Measurements from ENCODE around the gene CSNK1G1.
"Not testable (repeated sequence)": the region's sequence is repeated elsewhere in the genome, so short reads cannot be mapped to it uniquely, and the experiment has no call there.

The CSNK1G1 gene

DNA sequence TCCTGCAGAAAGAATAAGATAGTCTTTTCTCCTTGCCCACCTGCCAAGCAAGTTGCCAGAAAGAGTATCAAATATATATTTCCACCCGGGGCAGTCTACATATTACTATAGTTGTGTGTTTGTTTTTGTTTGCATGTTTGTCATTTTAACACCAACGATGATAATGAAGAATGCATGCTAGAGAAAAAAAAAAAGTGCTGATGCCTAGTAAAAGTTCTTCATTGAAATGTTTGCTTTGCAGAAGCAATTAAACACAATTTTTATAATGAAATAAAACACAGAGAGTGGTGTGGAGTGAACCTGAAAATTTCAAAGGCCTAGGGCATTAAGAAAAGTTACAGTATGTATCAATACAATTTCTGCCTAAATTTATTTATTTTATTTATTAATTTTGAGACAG is 27.8 kb upstream of the CSNK1G1 start:
- H3K27ac ChIP-seq = no peak overlapping the region
- TF ChIP-seq CTCF (conservative IDR thresholded peaks at IDR 0.05) = no peak
- TF ChIP-seq ZFX (IDR thresholded peaks at IDR 0.05) = no peak

- H3K27ac ChIP-seq = peak within 1 kb of the TSS; percentile 76
- TF ChIP-seq ZFX (IDR thresholded peaks at IDR 0.05) = no peak
- TF ChIP-seq CTCF (conservative IDR thresholded peaks at IDR 0.05) = no peak
These were observed 25.2 kb upstream of the CSNK1G1 start, which contains the start of gene PCLAF for GRCh38 chr15:64381000-64381751. PCLAF (minus strand) TSS chr15:64381441; CDS start chr15:64381371, 70 bp downstream.

DNA sequence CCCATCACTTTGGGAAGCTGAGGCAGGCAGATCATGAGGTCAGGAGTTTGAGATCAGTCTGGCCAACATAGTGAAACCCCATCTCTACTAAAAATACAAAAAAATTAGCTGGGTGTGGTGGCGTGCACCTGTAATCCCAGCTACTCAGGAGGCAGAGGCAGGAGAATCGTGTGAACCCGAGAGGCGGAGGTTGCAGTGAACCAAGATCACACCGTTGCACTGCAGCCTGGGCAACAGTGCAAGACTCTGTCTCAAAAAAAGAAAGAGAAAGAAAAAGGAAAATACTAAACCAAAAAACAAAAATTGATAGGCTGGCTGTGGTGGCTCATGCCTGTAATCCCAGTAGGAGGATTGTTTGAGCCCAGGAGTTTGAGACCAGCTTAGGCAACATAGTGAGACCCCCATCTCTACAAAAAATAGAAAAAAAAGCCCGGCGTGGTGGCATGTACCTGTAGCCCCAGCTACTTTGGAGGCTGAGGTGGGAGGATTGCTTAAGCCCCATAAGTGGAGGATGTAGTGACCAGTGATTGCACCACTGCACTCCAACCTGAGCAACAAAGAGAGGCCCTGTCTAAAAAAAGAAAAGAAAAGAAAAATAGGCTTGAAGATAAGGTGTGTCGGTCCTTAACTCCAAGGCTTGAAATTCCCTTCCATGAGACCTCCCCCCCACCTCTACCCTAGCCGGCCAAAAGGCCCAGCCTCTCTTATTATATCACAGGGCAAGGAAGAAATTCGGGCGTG is 24.3 kb upstream of the CSNK1G1 start:
- H3K27ac ChIP-seq = peak overlapping the region; percentile 76

GRCh38 chr15:64379216-64379960 is 23.4 kb upstream of the CSNK1G1 start:
- no peak for TF ChIP-seq ZFX (IDR thresholded peaks at IDR 0.05)
- no peak for TF ChIP-seq CTCF (conservative IDR thresholded peaks at IDR 0.05)
- H3K27ac ChIP-seq = no peak overlapping the region

- no peak overlapping the region for H3K27ac ChIP-seq
- TF ChIP-seq ZFX (IDR thresholded peaks at IDR 0.05) (no peak), CTCF (conservative IDR thresholded peaks at IDR 0.05) (no peak)
These were observed 17.4 kb upstream of the CSNK1G1 start for GRCh38 chr15:64373360-64373759.

DNA sequence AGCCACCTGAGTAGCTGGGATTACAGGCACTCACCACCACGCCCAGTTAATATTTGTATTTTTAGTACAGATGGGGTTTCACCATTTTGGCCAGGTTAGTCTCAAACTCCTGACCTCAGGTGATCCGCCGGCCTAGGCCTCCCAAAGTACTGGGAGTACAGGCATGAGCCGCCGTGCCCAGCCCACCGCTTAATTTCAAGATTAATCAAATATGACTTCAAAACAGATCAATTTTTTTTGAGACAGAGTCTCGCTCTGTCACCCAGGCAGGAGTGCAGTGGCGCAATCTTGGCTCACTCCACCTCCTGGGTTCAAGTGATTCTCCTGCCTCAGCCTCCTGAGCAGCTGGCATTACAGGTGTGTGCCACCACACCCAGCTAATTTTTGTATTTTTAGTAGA is 15.4 kb upstream of the CSNK1G1 start:
- not testable (repeated sequence) for H3K27ac ChIP-seq

DNA sequence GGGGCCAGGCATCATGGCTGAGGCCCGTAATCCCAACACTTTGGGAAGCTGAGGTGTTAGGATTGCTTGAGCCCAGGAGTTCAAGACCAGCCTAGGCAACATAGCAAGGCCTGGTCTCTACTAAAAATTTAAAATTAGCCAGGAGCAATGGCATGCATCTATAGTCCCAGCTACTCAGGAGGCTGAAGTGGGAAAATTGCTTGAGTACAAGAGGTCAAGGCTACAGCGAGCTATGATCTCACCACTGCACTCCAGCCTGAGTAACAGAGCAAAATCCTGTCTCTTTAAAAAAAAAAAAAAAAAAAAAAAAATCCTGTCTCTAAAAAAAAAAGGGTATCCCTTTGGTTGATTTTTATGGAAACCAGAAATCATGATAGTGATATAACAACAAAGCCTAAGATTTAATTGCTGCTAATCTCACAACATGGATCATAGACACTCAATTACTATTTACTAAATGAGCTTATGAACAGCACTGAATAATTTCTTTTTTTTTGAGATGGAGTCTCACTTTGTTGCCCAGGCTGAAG is 13.2 kb upstream of the CSNK1G1 start:
- no peak overlapping the region for H3K27ac ChIP-seq
- TF ChIP-seq CTCF (conservative IDR thresholded peaks at IDR 0.05) (no peak), ZFX (IDR thresholded peaks at IDR 0.05) (no peak)

DNA sequence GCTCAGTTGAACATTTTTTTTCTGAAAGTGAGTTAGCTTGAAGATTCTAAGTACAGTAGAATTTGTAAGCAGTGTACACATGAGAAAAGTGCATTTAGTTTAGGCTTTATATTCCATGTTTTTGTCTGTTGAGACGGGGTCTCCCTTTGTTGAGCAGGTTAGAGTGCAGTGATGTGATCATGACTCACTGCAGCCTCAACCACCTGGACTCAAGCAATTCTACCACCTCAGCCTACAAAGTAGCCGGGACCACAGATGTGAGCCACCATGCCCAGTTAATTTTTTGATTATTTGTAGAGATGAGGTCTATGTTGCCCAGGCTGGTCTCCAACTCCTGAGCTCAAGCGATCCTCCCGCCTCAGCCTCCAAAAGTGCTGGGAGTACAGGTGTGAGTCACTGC is 5.3 kb upstream of the CSNK1G1 start:
- no peak overlapping the region for H3K27ac ChIP-seq
- TF ChIP-seq ZFX (IDR thresholded peaks at IDR 0.05) (no peak), CTCF (conservative IDR thresholded peaks at IDR 0.05) (no peak)
